GM18517 (cell line): ENCODE results near the gene TRIP12.
"Not testable (repeated sequence)": the region's sequence is repeated elsewhere in the genome, so short reads cannot be mapped to it uniquely, and the experiment has no call there.

Source experiments
- ATAC-seq: cut with Tn5 transposase; IDR thresholded peaks from one replicate; pipeline ENCODE4 v1.9.1; 2021; ENCODE audit warnings: mild to moderate bottlenecking, moderate library complexity; ENCODE audit not compliant: unreplicated experiment

TRIP12 gene

GRCh38 chr2:229921892-229922448, at the start of gene TRIP12:
TRIP12 (minus strand) TSS chr2:229922009; CDS start chr2:229880079, 41,930 bp downstream.
- ATAC-seq = peak; percentile 79

- no peak for ATAC-seq
Observed at GRCh38 chr2:229971298-229971790, 49.5 kb upstream of the TRIP12 start.

GRCh38 chr2:229970406-229970805, 48.6 kb upstream of the TRIP12 start:
- ATAC-seq = no peak

GRCh38 chr2:229969921-229970320, 48.1 kb upstream of the TRIP12 start:
- ATAC-seq = no peak

GRCh38 chr2:229963596-229963995, 41.8 kb upstream of the TRIP12 start:
- not testable (repeated sequence) for ATAC-seq

- no peak for ATAC-seq
Observed at GRCh38 chr2:229956491-229956890, 34.7 kb upstream of the TRIP12 start.

GRCh38 chr2:229955663-229956062, 33.9 kb upstream of the TRIP12 start:
- no peak for ATAC-seq

GRCh38 chr2:229952256-229952835, 30.5 kb upstream of the TRIP12 start:
- no peak for ATAC-seq

GRCh38 chr2:229947544-229947943, 25.7 kb upstream of the TRIP12 start:
- no peak for ATAC-seq

- ATAC-seq = no peak
Observed at GRCh38 chr2:229945975-229946374, 24.2 kb upstream of the TRIP12 start.

GRCh38 chr2:229943770-229944449, 22.1 kb upstream of the TRIP12 start:
- no peak for ATAC-seq

GRCh38 chr2:229943171-229943570, 21.4 kb upstream of the TRIP12 start:
- no peak for ATAC-seq

GRCh38 chr2:229942671-229943070, 20.9 kb upstream of the TRIP12 start:
- ATAC-seq = no peak

GRCh38 chr2:229937537-229937936, 15.7 kb upstream of the TRIP12 start:
- ATAC-seq = no peak

- ATAC-seq = no peak
Observed at GRCh38 chr2:229931241-229931640, 9.4 kb upstream of the TRIP12 start.

- ATAC-seq = no peak
Observed at GRCh38 chr2:229930656-229931055, 8.8 kb upstream of the TRIP12 start.

GRCh38 chr2:229927817-229928321, 6.1 kb upstream of the TRIP12 start:
- no peak for ATAC-seq

- ATAC-seq = no peak
Observed at GRCh38 chr2:229925201-229925600, 3.4 kb upstream of the TRIP12 start.

- ATAC-seq = not testable (repeated sequence)
Observed at GRCh38 chr2:229924541-229924940, 2.7 kb upstream of the TRIP12 start.

GRCh38 chr2:229922449-229923386, 909 bp upstream of the TRIP12 start, which contains the start of gene FBXO36:
FBXO36 (plus strand) TSS chr2:229922503; CDS start chr2:229922514, 11 bp downstream.
- peak; percentile 69 for ATAC-seq
